DMS53 (cell line): ENCODE measurements around the gene GCDH.

Source experiments
- DNase-seq: peaks from one replicate; lab custom pipeline; 2025; lab: John Stamatoyannopoulos, UW

Gene GCDH

GRCh38 chr19:12939975-12940423 is 49.0 kb downstream of the GCDH start:
- peak; percentile 23 for DNase-seq

- DNase-seq = peak; percentile 20
Observed at GRCh38 chr19:12940897-12941296, 49.9 kb downstream of the GCDH start.

- peak; percentile 44 for DNase-seq
Observed at GRCh38 chr19:12943437-12944044, 52.6 kb downstream of the GCDH start.

GRCh38 chr19:12944104-12944674 is 53.2 kb downstream of the GCDH start:
- peak; percentile 41 for DNase-seq

GRCh38 chr19:12945479-12946091 is 54.6 kb downstream of the GCDH start, which contains the start of gene RAD23A:
TSS of gene RAD23A (plus strand) at chr19:12945862. CDS start at chr19:12945949, 87 bp downstream.
- DNase-seq = peak; percentile 98

- peak; percentile 83 for DNase-seq
Observed at GRCh38 chr19:12946092-12946721, 55.2 kb downstream of the GCDH start.

- DNase-seq = peak; percentile 35
Observed at GRCh38 chr19:12946731-12947496, 56.0 kb downstream of the GCDH start.

GRCh38 chr19:12947702-12948611 is 57.0 kb downstream of the GCDH start:
- no peak for DNase-seq

- DNase-seq = no peak
Observed at GRCh38 chr19:12948612-12949362, 57.8 kb downstream of the GCDH start.
